GM12892 (cell line): ENCODE data around the gene PKP3.
A peak's percentile ranks its signal among the peaks of the same experiment; 100 is the strongest.

ENCODE experiments used
- DNase-seq: peaks from one replicate; pipeline ENCODE4 v3.0.0; 2011; ENCODE audit not compliant: insufficient read length
- FAIRE-seq: peaks from 2 replicates; lab custom pipeline; 2011; peaks lifted over from hg19 to GRCh38; lab: Jason Lieb, UNC
- POLR2A ChIP-seq: IDR thresholded peaks from 2 replicates; pipeline ENCODE4 v1.6.1; 2011; ENCODE audit warnings: low read depth, low read length, control low read depth
- POLR2AphosphoS5 ChIP-seq: IDR thresholded peaks from 2 replicates; pipeline ENCODE4 v1.6.1; 2011; ENCODE audit warnings: low read depth, low read length, control low read depth
- TAF1 ChIP-seq: IDR thresholded peaks from 2 replicates; pipeline ENCODE4 v1.6.1; 2011; ENCODE audit warnings: low read depth, mild to moderate bottlenecking, control low read depth, low read length, borderline replicate concordance

The PKP3 gene

DNA sequence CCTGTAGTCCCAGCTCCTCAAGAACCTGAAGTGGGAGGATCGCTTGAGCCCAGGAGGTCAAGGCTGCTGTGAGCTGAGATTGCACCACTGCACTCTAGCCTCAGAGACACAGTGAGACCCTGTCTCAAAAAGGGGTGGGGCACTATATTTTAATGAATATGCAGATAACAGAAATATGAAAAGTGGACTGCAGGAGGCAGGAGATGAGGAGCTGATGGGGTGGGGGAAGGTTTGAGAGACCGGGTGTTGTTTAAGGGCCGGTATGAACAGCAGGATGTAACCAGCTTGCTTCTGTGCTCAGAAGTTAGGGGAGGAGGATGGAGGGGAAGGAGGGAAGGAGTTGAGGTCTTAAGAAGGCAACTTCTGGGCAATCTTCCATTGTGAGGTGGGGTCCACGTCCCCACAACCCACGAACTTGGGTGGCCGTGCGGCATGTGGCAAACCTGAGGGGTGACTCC, 26.0 kb upstream of the PKP3 start:
- no peak for DNase-seq

DNA sequence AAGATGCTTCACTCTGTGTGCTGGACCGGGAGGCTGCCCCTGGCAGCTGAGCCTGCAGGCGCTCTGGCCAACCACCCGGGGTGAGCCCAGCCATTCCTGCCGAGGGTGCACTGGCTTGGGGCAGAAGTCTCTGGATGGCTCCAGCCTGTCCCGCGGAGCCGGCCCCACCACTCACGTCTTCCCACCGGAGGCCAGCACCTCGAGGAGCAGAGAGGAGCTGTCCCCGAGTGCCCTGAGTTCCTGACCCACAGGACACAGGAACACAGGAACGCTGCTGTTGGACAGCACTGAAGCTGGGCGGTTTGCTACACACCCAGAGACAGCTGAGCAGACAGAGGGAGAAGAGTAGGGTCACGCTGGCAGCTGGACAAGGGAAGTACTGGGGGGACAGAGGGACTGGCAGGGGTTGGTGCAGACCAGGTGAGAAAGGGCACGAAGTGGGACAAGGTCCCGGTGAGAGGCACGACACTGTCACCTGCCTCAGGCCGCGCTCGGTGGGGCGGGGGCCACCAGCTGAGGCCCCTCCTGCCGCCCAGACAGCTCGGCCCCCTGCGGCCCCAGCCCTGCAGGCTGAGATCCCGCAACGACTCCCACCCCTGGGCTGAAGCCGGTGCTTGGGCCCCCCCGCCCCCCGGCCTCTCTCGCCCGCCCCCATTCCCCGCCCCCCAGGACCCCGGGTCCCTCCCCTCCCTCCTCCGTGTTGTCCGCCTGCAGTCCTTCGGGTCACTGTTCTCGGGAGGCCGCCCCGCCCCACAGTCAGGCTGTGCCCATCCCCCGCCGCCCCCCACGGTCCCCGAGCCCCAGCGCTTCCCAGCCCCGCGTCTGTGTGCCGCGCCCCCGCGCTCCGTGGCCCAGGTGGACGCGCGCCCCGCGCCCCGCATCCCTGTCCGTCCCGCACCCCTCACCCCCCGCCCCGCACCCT, 25.3 kb upstream of the PKP3 start:
- no peak for DNase-seq
- TF ChIP-seq POLR2AphosphoS5: no peak
- TF ChIP-seq TAF1: no peak
- TF ChIP-seq POLR2A: no peak
- FAIRE-seq: no peak

More for the DNA sequence above, 26.0 kb upstream of the PKP3 start:
- TF ChIP-seq POLR2AphosphoS5: no peak
- FAIRE-seq: no peak

DNA sequence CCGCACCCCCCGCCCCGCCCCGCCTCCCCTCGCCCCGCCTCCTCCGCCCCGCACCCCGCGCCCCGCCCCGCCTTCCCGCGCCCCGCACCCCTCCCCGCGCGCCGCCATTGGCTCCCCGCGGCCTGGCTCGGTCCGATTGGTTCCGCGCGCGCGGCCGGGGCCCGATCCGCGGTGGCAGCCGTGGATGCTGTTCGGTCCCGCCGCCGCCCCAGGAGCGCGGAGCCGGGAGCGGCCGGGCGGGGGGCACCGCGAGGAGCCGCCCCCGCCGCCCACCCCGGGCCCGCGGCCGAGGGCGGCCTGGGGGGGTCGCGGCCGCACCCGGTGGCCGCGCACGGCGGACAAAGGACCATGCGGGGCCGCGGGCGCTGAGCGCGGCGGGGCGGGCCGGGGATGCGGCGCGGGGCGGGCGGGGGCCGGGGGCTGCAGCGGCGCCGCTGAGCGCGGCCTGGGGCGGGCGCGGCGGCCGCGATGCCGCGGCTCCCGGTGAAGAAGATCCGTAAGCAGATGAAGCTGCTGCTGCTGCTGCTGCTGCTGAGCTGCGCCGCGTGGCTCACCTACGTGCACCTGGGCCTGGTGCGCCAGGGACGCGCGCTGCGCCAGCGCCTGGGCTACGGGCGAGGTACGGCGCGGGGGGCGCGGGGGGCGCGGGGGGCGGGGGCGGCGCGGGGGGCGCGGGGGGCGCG, 24.5 kb upstream of the PKP3 start, which contains the start of gene B4GALNT4:
TSS of gene B4GALNT4 (plus strand) at position 164 of the 683 bp plus-strand sequence. CDS start at position 469, 305 bp downstream.
- TF ChIP-seq POLR2A (no peak), POLR2AphosphoS5 (no peak)
- DNase-seq (no peak), FAIRE-seq (no peak)

DNA sequence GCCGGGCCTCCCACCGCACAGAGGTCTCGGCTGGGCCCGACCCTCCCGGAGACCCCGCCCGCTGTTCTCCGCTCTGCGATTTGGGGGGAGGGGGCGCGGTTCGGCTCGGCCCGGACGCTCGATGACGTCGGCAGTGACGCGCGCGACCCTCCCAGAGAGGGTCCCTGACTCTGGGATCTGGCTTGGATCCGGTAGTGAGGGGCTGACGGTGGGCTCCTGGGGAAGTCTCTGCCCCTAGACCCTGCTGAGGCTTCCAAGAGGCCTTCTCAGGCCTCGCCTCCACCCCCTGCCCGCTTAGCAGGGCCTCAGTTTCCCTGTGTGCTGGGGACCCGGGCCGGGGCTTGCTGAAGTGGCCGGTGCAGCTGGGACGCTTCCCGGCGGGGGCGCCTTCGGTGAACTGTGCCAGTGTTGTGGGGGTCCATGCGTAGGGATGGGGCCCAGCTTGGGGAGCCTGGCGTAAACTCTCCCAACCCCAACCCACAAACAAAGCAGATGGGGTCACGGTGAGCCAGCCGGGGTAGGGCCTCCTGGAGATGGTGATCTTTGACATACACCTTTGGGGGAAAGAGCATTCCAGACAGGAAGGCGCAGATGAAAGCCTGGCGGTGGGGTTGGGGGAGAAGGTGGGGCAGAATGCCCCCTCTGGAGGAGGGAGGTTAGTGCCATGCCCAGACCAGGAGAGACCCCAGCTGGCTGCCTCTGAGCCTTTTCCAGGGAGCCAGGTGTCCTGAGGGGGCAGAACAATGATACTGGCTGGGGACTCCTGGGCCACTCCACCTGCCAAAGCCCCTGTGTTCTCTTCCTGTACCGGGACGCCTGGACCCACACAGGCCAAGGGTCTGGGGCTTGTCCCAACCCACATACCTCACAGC, 23.7 kb upstream of the PKP3 start:
- DNase-seq: peak; percentile 37
- FAIRE-seq: no peak

DNA sequence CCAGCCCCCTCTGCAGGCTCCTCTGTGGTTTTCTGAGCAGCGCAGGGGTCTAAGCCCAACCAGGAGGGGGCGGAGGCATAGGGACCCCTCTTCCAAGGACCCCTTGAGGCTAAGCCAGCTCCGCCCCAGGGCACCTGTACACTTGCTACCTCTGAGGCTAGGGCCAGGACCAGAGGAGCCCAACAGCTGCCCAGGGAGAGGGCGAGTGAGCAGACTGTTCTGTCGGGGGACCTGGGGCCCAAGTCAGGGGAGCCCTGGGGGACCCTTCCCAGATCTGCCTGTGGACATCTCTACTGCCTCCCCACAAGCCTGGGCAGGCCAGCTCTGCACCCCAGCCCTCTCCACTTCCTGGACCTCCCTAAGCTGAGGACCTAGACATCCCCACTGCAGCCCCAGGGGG, 23.0 kb upstream of the PKP3 start:
- FAIRE-seq: no peak
- TF ChIP-seq POLR2AphosphoS5 (no peak), POLR2A (no peak), TAF1 (no peak)
- peak; percentile 25 for DNase-seq

More for the DNA sequence above, 23.7 kb upstream of the PKP3 start:
- TF ChIP-seq TAF1 (no peak), POLR2AphosphoS5 (no peak), POLR2A (no peak)

DNA sequence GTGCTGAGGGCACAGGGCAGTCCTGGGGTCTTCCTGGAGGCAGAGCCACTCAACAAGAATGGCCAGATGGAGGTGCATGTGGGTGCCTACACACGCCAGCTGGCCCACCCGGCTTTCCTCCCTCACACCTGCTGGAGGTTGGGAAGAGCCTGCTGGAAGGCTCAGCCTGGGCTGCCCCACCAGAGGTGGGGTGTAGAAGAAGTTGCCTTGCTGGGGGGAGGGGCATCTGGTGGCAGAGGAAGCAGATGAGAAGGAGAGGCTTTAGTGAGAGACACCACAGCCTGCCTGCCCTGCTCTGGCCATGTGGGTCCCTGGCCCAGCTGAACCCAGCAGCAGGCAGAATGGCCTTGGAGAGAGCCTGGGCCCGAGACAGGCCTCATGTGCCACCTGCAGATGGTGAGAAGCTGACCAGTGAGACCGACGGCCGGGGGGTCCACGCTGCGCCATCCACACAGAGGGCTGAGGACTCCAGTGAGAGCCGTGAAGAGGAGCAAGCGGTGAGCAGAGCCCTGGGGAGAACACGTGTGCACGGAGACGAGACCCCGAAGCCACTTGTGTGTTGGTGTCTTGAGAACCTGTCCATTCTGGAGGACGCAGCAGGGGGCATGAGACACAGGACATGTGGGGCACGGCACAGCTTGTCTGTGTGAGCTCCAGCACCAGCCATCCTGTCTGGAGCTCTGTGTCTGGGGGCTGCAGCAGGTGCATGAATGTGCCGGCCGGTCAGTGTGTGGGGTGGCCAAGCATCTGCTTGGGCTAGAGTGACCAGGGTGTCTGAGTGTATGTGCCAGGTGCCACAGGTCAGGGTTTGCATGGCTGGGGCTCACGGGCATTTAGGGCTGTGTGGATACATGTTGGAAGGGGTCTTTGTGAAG, 22.1 kb upstream of the PKP3 start:
- DNase-seq (no peak), FAIRE-seq (no peak)
- TF ChIP-seq POLR2A (no peak), POLR2AphosphoS5 (no peak), TAF1 (no peak)

DNA sequence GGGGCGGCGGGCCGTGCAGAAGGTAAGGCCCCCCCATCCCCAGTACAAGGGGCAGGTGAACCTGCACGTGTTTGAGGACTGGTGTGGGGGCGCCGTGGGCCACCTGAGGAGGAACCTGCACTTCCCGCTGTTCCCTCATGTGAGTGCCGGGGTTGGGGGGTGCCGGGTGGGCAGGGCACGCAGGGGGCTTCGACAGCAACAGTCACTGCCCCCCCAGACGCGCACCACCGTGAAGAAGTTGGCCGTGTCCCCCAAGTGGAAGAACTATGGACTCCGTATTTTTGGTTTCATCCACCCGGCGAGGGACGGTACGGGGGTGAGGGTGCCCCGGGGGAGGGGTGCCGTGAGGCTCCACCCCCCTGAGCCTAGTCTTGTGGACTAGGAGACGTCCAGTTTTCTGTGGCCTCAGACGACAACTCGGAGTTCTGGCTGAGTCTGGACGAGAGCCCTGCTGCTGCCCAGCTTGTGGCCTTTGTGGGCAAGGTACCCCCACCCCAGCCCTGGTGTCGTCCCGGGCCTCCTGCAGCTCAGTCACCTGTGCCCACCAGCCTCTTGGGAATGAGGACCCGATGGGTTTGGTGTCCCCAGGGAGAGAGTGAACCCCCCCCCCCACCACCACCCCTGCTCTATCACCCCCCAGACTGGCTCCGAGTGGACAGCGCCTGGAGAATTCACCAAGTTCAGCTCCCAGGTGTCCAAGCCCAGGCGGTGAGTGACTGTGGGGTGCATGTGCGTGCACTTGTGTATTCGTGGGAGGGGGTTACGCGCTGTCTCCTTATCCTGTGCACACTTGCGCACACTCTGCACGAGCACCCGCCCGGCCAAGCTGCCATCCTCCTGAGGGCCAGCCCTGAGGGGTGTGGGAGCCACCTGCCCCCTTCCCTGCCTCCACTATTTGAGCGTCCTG, 20.9 kb upstream of the PKP3 start:
- FAIRE-seq: no peak
- DNase-seq: no peak
- no peak for TF ChIP-seq POLR2A
- no peak for TF ChIP-seq POLR2AphosphoS5
- TF ChIP-seq TAF1: no peak

DNA sequence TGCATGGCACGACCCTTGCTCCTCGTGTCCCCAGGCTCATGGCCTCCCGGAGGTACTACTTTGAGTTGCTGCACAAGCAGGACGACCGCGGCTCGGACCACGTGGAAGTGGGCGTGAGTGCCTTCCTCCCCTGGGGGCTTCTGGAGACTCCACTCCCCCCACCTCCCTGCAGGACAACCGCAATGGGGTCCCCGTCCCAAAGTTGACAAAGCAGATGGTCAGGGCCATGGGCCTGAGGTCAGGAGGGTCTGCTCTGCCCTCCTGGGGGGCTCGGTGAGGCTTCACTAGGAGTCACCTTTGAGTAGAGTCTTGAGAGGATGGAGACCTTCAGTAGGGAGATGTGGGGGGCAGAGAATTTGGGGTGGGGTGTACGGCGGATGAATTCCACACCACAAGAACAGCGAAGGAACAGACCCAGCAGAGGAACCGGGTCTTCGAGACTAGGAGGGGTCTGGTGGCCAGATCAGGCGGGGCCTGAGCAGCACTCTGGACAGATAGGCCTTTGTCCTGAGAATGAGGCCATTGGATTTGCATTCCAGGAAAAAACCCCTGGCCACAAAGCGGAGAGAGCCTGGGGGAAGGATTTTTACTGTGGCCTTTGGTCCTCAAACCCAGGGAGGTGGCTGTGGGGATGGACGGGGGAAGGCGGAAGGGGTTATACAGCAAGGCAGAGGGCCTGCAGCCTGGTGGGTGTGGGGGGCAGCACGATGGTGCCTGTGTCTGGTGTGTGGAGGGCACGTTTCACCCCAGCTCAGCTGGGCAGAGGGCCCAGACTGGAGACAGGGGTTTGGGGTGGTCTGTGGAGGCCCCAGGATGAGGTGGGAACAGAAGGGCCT, 20.1 kb upstream of the PKP3 start:
- no peak for DNase-seq
- no peak for TF ChIP-seq TAF1
- no peak for TF ChIP-seq POLR2A
- no peak for TF ChIP-seq POLR2AphosphoS5
- no peak for FAIRE-seq
